Fibroblast of lung (primary cell): ENCODE measurements around the gene HNRNPH2.

Source experiments
- CTCF ChIP-seq, 2 donors: IDR thresholded peaks in 1 of 2; conservative IDR thresholded peaks in 1 of 2; 1 replicate in 1 of 2; 2 replicates in 1 of 2; pipeline ENCODE4 v1.5.1; 2011 to 2012; ENCODE audit warnings: low read length in 2 of 2, control low read depth in 1 of 2, inconsistent platforms in 1 of 2, low read depth in 1 of 2, mild to moderate bottlenecking in 1 of 2
- EZH2 ChIP-seq: IDR thresholded peaks from 2 replicates; pipeline ENCODE4 v1.5.1; 2012; ENCODE audit warnings: low read length, control low read depth, mild to moderate bottlenecking; ENCODE audit errors: missing control alignments

- TF ChIP-seq CTCF (conservative IDR thresholded peaks at IDR 0.05 in 1 of 2, IDR thresholded peaks at IDR 0.05 in 1 of 2; ENCODE audit: low read depth in 1 of 2, low read length in 2 of 2): no peak
- no peak for TF ChIP-seq EZH2
Observed at GRCh38 chrX:101419489-101419888, 11.5 kb downstream of the HNRNPH2 start.
